CD4-positive, alpha-beta T cell treated with Interleukin-10 for 1 hour (primary cell): Measurements from ENCODE around the gene NPM3.

Experiments
- DNase-seq: peaks from one replicate; pipeline ENCODE4 v3.0.0-alpha.2; 2020

NPM3 gene

DNA sequence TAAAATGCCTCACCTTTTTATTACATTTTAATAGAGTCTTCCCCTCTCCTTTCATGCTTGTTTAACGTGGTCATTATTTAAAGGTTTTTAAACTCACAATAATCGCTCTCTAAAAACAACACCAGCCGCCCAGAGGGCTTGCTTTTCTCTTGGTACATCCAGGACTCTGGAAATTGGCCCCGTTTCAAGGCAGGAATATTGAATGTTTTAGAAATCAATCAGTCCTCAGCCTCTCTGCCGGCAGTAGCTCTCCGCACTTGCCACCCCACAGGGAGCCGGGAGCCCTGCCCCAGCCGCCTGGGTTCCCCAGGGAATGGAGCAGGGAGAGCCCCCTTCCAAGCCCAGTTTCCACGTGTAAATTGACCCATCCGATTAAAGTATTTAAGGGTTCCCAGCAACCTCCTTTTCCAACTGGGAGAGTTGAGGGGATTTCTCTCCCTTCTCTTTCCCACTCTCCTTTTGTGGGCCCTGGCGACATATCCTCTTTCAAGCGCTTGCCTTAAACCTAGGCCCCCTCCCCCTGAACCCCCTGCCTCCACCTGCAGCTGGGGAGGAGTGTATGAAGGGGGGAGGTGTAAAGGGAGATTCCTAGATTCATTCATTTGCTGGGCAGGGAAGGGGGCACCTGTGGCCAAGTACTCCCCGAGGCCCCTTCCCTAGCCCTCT is 9.2 kb downstream of the NPM3 start:
- DNase-seq, result no peak

DNA sequence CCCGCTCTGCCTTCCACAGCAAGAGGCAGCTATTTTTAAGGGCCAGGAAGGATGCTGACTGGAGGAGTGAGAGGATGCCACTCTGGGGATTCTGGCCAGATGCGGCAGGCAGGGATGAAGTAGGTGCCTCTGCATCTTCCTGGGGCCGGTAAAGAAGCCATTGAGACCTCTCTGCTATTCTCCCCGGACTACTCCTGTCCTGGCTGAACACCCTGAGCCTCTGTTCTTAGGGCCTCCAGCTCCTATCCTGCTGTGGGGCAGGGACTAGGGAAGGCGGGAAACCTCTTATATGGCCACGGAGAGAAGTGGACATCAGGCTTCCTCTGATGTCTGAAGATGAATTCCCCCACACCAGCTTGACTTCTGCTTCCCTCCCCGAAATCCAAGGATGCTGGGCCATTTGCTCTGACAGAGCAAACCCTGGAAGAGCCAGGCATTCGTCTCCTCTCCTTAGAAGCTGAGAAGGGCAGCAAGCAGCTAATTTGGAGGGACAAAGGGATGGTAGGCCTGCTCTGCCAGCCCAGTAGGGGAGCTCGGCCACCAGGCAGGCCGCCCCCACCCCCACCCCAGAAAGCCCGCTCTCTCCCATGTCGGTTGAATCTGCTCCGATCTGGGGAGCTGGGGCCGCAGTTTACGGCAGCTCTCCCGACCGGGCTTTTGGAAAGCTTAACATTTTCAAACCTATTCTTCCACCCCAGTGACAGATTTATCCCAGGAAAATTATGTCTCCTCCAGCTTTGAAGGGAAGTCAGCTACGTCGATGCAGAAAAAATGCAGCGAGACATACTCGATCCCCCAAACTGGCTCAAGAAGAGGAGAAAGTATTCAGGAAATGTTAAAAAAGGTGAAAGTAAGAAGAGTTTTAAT is 10.1 kb downstream of the NPM3 start:
- no peak for DNase-seq

DNA sequence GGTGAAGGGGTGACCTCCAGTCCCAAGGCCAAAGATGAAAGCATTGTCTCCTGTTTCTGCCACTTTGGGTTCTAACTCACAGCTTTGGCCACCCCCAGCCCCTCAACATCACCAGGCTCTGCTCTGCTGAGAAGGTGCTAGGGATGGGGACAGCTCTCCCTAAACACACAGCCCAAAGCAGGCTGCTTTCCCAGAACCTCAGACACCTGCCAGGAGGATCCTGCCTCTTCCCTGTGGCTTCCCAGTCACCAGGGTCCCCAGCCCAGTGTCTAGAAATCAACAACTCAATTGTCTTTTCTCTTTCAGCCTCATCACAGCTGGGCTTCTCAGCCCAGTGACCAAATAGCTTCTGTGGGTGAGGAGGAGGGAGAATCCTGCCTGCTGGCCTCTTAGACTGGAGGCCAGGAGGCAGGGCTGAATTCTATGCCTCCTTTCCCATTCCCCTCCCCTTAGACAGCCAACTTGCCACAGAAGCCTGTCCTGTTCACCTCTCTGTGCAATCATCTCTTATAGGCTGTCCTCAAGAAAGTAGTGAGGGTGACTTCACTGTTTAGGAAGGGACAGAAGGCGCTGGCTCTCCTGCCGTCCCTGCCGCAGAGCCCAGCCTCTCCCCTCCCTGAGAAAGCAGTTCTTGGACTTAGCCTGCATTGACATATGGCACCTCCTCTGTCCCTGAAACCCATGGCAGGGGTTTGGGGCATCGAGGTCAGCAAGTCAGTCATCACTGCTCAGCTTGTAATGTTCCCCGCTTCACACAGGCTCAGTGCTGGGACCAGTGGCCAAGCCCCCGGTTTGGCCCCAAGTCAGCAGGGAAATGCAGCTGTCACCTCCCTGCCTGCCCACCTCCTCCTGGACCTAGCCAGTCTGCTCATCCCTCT is 11.0 kb downstream of the NPM3 start:
- no peak for DNase-seq

DNA sequence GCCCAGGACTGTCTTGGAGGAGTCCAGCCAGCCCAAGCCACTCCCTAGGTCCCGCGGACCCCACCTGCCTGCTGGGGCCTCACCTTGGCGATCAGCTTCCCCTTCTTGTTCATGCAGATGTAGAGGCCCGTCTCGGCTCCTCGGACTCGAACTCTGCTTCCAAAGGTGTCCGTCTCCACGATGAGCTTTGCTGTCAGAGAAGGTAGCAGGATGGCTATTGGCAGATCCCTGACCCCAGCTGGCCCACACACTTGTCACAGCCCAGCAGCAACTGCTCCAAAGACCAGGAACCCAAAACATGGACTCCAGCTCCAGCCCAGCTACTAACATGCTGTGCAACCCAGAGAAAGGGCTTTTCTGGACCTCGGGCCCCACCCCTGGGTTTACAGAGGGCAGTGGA is 11.9 kb downstream of the NPM3 start:
- DNase-seq, result no peak

DNA sequence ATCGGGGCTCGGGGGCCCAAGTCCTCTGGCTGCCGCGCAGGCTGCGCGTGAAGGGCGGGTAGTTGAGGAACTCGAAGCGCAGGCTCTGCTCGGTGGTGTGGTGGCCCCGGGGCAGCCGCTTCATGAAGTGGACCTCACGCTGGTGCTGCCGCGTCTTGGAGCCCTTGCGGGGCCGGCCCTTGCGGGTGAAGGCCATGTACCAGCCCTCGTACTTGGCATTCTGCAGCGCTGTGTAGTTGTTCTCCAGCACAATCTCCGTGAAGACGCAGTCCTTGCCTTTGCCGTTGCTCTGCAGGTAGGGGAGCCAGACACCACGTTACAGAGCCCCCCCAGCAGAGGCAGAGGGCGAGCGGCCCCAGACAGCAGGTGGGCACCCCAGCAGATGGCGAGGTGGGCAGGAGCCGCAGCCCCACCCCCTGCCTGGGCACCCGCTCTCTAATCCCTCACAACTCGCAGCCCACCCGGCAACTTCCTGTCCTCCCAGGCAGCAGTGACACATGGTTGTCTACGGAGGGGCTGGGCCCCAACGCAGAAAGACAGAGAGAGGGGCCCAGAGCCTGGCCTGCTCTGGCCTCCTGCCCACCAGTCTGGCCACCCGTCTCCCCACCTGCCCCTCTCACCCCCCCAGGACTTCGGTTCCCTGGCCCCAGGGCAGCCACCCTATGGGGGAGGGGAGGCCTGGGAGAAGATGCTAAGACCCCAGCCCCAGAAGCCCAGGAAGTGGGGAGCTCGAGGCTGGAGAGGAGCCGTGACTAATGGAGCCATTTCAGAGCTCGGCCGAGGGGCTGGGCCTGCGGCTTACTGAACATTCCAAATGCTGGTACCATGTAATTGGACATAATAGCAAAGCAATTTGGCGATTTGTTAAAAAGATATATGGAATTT is 12.7 kb downstream of the NPM3 start:
- DNase-seq, result no peak

DNA sequence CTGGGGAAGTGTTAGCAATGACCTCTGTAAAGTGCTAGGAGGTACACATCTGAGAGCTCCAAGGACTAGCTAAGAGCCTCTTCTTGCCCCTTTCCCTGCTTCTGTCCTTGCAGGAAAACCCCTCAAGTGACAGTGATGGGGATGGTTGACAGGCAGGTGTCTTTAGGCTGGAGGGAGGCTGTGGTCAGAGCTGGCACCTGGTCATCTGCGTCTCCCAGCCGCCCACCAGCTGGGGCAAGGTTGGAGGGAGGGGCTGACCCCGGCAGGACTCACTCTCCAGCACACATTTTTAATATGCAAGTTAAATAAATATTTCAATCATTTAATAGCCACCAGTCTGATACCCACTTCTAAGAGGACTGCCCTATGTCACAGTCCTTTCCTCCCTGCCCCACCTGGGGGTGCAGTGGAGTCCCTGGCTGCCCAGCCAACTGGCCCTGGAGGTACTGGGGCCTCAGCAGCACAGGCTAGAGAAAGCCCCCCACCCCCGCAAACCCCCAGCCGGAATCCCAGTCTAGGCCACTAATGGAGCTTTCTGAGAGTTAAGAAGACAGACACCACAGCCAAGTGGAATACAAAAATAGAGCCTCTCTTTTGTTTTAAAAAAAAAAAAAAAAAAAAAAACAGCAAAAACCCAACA is 13.6 kb downstream of the NPM3 start:
- no peak for DNase-seq

DNA sequence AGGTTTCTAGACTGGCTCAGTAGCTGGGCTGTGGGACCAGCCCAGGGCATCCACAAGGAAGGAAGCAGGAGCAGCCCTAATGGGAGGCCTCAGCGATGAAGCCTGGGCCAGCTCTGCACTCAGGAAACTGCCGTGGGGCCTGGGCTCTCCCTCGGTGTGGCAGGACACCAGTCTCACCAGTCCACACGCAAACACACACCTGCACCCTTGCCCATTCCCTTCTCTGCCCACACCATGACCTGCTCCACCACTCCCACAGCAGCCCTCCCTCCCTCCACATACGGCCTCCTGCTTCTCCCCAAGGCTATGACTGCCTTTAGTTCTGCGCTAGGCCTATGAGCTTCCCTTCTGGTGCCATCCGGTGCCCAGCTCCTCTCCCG is 14.5 kb downstream of the NPM3 start:
- DNase-seq, result no peak

DNA sequence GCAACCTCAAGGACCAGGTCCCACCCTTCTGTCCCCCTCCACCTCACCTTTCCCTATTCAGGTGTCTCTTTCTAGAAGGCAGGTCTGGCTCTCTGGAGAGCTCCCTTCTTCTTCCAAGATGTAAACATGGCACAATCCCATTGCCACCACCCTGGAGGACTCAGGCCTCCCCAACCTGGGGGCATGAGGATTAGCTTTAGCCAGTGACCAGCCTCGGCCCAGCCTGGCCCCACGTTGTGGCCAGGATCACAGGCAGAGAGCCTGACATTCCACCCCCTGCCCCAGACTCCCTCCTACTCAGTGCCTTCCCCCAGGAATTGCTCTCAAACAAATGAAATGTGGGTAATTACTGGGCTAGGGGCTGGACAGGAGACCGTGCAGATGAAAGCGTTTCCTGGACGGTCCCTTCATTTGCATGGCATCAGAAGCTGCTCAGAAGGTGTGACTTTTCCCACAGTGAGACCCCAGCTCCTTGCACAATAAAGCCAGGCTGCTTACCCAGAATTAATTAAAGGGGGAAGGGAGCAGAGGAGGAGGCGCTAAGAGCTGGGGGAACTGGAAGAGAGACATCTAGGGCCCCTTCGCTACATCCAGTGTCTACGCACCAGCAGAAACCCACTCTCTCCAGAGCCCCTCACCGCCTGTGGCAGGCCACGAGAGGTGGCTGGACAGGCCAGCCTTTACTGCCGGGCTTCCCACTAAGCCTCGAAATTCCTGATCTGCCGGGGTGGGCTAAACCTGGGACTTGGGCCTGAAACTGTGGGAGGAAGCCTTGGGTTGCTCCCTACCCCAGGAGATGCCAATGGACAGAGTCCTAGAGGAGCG is 15.1 kb downstream of the NPM3 start:
- no peak for DNase-seq

DNA sequence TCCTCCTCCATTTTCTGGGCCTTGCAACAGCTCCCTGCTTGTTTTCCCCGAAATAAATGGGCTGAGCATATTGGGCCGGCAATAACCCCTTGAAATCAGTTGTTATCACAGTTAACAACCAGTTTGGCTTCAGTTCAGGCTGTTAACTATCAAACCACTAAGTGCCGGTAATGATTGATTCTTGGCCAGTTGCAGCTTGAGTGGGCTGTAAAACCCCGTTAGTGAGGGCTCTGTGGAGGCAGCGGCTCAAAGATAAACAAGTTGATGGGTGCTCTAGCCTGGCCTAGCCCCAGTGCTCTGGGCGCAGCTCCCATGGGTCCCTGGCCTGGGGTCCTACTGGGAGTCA is 15.7 kb downstream of the NPM3 start:
- no peak for DNase-seq

DNA sequence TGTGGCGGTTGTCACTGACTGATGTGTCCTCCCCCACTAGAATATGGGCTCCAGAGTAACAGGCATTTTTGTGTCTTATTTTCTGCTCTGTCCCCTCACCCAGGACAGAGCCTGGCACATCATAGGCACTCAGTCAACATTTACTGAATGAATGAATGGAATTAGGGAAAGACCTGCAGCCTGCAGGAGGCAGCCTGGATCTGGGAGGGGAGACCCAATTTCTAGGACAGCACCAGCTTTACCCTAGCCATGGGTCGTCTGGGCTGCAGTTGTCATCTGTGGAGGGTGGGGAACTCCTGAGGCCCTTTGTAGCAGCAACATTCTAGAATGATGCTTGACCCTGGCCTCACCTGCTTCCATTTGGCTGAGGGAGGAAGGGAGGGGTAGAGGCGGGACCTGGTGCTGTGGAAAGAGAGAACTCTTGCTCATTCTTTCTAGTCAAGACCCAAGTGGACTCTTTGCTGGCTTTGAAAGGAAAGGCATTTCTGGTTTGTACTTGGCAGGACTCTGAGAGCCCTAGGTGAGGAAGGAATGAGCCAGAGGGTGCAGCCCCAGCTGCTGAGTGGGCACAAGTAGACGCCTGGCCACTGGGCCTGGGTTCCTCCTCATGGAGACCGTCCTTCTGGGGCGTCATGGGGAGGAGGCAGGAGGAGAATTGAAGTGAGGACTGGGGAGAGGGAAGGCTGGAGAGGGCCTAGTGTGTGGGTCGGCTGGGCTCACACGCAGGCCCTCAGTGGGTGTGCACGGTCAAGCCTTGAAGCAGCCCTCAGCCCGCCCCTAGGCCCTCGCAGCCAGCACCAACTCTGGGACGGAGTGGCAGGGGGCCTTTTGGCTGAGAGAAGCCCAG is 16.3 kb downstream of the NPM3 start:
- no peak for DNase-seq

DNA sequence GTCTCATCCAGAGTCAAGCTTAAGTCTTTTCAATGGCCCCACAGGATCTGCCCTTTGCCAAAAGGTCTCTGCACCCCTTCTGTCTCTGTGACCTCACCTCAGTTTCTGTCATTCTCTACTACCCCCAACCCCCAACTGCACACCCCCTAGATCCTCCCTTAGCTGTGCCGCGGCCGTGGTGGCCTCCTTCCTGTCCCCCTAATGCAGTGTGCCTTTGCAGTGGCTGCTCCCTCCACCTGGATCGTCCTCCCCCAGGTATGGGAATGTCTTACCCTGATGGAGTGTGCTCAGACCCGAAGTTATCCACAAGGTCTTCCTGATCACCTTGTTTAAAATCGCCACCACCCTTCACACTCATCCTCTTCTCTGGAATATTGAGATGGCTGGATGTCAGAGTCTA is 16.9 kb downstream of the NPM3 start:
- DNase-seq, result no peak

DNA sequence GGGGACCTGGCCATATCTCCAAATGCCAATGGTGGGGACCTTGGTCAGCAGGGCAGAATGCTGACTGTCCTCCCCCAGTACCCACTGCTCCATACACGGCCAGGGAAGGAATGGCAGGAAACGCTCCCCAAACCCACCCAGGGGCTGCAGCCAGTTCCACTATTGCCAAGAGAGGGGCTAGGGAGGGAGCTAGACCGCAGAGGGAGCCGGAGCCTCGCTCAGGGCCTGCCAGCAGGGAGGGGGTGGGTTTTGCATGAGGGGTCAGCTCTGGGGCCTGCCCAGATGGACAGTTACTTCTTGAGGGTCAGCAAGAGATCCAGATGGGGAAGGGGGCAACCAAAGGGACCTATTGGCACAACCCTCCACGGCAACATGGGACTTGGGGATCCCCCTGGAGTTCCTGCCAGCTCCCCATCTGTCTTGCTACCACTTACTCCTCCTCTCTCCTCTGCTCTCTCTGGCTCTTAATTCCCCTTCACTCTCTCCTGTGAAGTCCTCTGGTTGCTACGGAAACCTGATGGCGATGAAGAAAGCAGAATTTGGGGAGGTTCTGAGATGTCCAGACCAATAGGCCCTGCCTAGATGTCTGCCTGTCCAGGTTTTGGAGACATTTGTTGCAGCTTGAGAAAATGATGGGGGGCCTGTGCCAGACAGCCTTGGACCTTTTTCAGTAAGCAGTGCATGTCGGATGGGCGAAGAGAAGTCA is 20.0 kb downstream of the NPM3 start:
- no peak for DNase-seq

DNA sequence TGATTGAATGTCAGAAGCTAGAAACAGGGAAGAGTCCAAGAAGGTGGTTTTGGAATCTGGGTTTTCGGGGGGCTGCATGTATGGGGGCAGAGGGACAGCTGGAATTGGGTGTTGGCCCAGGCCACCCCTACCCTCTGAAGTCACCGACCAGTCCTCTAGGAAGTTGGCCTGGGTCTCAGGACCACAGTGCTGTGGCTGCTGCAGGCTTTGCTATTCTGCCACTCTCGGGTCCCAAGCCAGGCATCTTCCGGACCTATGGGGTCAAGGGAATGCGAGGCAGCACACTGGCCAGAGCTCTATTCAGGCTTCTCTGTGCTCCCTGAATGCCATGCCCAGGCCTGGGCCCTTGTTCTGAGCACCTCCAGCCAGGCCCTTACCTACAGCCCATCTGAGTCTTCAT is 20.5 kb downstream of the NPM3 start:
- no peak for DNase-seq

DNA sequence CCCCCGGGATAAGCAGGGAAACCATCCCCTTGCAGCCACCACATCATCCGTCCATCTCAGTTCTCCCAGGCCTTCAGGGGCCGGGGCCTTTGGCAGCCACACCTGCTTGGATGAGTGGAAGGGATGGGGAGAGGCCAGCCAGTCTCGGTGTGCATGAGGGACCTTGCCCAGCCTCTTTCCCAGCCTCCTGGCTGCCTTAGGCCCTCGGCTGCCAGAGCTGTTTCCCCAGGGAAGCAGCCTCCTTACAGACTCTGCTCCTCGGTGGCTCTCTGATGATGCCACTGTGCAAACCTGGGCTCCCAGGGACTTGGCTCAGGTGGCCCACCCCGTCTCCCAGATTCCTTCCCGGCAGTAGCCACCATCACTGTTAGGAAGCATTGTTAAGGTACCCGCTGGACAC is 22.0 kb downstream of the NPM3 start:
- no peak for DNase-seq

DNA sequence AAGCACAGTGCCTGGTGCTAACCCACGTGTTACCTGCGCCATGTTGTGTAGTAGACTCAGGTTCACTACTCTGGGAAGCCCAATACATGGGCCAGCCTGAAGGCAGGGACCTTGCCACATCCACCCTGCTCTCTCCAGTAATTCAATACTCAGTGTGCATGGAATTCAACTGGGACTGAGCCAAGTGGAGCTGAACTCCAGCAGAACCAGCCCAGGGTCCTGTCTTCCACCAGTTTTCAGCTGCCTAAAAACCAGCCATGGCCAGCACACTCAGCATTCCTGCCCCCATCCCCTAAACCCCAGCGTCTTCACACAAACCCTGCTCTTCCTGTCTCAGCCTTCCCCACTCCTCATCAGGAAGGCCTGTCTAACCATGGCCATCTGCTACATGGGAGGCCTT is 22.7 kb downstream of the NPM3 start:
- no peak for DNase-seq

DNA sequence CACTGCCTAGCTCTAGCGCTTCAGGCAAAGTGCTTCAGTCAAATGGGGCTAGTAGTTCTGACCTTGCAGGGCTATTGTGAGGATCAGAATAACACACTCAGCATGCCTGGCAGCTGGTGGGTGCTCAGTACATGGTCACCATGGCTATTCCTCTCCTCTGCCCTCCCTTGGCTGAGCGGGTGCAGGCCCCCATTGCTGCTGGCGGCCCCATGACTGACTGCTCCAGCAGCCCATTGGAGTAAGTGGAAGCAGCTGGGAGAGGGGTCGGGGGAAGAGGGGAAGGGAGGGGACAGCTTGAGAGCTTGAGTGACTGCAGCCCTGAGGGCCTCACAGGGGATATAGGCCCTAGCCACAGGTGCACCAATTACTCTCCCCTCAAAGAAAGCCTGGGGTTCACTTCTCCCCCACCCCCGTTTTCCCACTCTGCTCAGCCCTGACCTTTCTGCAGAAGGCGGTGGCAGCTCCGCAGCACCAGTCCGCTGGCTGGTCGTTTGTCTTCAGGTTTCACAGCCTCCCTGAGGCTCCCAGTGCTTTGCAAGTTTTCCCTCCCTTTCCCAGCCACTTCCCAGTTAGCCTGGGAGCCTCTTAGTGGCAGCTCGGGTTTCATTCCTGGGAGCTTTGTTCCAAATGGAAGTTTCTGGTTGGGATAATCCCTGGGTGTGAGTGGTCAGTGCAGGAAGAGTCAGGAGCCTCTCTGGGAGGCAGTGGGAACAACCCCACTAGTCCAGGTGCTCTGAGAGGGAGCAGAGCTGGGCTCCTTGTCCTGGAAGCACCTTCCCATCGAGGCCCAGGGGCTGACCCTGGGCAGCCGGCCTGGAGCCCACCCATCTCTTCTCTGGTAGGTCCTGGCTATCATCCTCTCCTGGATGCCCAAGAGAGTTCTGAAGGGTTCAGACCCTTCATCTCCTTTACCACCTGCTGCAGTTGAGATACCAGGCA is 23.7 kb downstream of the NPM3 start:
- DNase-seq, result no peak

DNA sequence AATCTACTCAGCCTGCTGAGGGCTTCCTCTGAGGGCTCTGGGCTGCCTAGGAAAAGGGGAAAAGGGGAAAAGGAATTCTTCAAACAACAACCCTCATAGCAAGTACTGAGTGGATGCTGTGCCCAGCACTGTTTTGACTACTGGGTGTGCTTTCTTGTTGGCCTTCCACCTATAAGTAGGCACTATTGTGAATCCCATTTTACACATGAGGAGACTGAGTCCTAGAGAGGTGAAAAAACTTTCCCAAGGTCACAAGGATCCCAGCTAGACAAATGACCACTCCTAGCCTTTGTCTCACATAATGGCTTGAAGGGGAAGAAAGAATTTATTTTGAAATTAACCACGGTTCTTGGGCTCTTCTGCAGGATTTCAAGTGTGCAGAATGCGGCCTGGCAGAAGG is 24.4 kb downstream of the NPM3 start:
- no peak for DNase-seq

DNA sequence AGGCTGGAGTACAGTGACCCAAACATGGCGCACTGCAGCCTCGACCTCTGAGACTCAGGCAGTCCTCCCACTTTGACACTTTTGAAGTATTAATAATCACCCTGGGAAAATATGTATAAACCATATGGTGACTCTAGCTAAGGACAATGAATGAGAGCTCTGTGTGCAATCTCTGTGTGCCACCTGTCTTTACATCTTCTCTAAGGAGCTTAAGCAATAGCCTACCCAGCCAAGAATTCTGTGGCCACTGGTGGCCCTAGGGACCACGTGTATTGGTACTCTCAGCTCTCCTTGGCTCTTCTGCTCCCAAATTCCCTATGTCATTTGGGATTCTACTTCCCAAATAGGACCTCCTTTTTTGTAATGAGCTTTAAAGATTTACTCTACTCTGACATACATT is 31.0 kb downstream of the NPM3 start:
- DNase-seq, result no peak
